GM18951 (cell line): ENCODE results near the gene GSDME.

Experiments used
- POLR2A ChIP-seq: IDR thresholded peaks from 4 replicates; pipeline ENCODE4 v1.6.1; 2011; ENCODE audit warnings: mild to moderate bottlenecking; ENCODE audit not compliant: insufficient read length, insufficient read depth; ENCODE audit errors: extremely low read depth
- in situ Hi-C: fragments of 300-500 bp; cut with MboI; formaldehyde crosslinking; loops from one replicate; pipeline ENCODE4 v1.12.0; 2022; ENCODE audit warnings: low sequenced_read_pairs, mixed read lengths, inconsistent platforms; ENCODE audit not compliant: unreplicated experiment

GSDME gene

GRCh38 chr7:24786941-24787340 is 29.7 kb upstream of the GSDME start:
- no peak for TF ChIP-seq POLR2A
- in situ Hi-C loops, result no loop called here

- in situ Hi-C loops, result no loop called here
- no peak for TF ChIP-seq POLR2A
These were observed 29.0 kb upstream of the GSDME start for GRCh38 chr7:24786306-24786705.

DNA sequence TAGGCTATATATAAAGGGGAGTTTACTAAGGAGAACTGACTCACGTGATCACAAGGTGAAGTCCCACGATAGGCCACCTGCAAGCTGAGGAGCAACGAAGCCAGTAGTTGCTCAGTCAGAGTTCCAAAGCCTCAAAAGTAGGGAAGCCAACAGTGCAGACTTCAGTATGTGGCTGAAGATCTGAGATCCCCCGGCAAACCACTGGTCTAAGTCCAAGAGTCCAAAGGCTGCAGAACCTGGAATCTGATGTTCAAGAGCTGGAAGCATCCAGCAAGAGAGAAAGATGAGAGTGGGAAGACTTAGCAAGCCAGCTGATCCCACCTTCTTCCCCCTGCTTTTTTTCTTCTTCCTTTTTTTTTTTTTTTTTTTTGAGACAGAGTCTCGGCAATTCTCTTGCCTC is 27.0 kb upstream of the GSDME start:
- in situ Hi-C loops, result no loop called here
- no peak for TF ChIP-seq POLR2A

- TF ChIP-seq POLR2A, result no peak
- in situ Hi-C loops, result no loop called here
These were observed 26.4 kb upstream of the GSDME start for GRCh38 chr7:24783698-24784097.

DNA sequence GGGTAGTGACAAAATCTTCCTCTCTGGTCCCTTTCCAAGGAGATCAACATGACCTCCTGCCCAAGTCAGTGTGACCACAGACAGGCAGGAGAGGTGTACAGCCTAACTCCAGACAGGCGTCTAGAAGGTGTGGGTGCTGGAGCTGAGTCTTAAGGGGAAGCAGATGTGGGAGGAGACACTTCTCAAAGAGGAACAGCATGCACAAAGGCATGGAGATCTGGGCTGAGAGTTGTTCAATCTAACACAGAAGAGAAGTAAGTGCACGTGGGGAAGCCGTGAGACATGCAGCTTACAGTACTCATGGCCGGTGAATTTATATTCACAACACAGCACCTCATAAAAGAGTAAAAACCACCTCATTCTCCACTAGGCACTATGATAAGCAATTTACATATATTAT is 23.8 kb upstream of the GSDME start:
- in situ Hi-C loops, result no loop called here
- no peak for TF ChIP-seq POLR2A

DNA sequence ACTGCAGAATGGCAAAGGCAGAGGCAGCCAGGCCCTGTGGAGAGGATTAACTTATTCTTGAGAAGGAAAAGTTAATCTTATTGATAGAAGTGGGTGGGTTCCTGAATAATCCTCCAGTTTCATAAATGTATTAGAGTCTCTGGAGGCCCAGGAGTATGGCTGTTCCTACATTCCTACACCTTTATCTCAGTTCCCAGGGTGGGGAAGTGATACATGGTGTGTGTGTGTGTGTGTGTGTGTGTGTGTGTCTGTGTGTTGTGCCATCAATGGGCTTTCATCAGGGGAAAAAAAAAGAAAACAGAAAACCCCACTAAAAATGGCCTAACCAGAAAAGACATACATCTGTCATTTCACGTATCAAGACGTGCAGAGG is 22.0 kb upstream of the GSDME start:
- TF ChIP-seq POLR2A, result no peak
- in situ Hi-C loops, result no loop called here

- no peak for TF ChIP-seq POLR2A
- in situ Hi-C loops, result no loop called here
These were observed 21.4 kb upstream of the GSDME start for GRCh38 chr7:24778543-24779282.

- in situ Hi-C loops, result no loop called here
These were observed 20.5 kb upstream of the GSDME start for GRCh38 chr7:24777806-24778205.

GRCh38 chr7:24773646-24774045 is 16.4 kb upstream of the GSDME start:
- no peak for TF ChIP-seq POLR2A
- in situ Hi-C loops, result no loop called here

More at GRCh38 chr7:24777806-24778205, 20.5 kb upstream of the GSDME start:
- TF ChIP-seq POLR2A, result no peak

GRCh38 chr7:24769851-24770250 is 12.6 kb upstream of the GSDME start:
- in situ Hi-C loops, result no loop called here

GRCh38 chr7:24769014-24769830 is 12.0 kb upstream of the GSDME start:
- in situ Hi-C loops, result no loop called here
- TF ChIP-seq POLR2A, result no peak

More at GRCh38 chr7:24769851-24770250, 12.6 kb upstream of the GSDME start:
- TF ChIP-seq POLR2A, result no peak

- no peak for TF ChIP-seq POLR2A
- in situ Hi-C loops, result no loop called here
These were observed 10.8 kb upstream of the GSDME start for GRCh38 chr7:24767878-24768569.

GRCh38 chr7:24764972-24765744 is 7.9 kb upstream of the GSDME start:
- no peak for TF ChIP-seq POLR2A
- in situ Hi-C loops, result no loop called here
